AG04449 (cell line): ENCODE results near the gene CMIP.

ENCODE experiments used
- CTCF ChIA-PET: fragments of 350-600 bp; formaldehyde crosslinking; extraction: SDS; loops from one replicate; lab custom pipeline; 2021; ENCODE audit warnings: antibody characterized with exemption; lab: Yijun Ruan, JAX
- POLR2A ChIA-PET: fragments of 400-600, 350-600 bp; formaldehyde crosslinking; extraction: SDS; loops from one replicate; lab custom pipeline; 2020; ENCODE audit warnings: antibody characterized with exemption, inconsistent platforms; lab: Yijun Ruan, JAX
- DNase-seq: peaks from one replicate; pipeline ENCODE4 v3.0.0-alpha.2; 2010; ENCODE audit warnings: low read depth, low spot score
- H3K4me3 ChIP-seq: 2 replicates; pipeline ENCODE4 v1.5.1; 2011; ENCODE audit warnings: low read depth, mild to moderate bottlenecking, control low read depth, low read length
- CTCF ChIP-seq: IDR thresholded peaks from one replicate; pipeline ENCODE4 v1.5.1; 2011; ENCODE audit warnings: mild to moderate bottlenecking, moderate library complexity, low read length, control low read depth, inconsistent platforms; ENCODE audit not compliant: insufficient read depth; ENCODE audit errors: missing control alignments

The CMIP gene

GRCh38 chr16:81444448-81445121, at the start of gene CMIP:
TSS of gene CMIP (plus strand) at chr16:81444808.
- TF ChIP-seq CTCF, result no peak
- peak within 1 kb of the TSS; percentile 80 for H3K4me3 ChIP-seq
- DNase-seq, result no peak
- ChIA-PET POLR2A (no interaction called here), CTCF (interaction anchor here (1.6 kb wide), 1 partner anchor 16 kb away, joined by 6 read pairs; no protein-coding TSS in a partner anchor)

- POLR2A ChIA-PET, result no interaction called here
- no peak for TF ChIP-seq CTCF
- no peak for DNase-seq
- H3K4me3 ChIP-seq, result no peak overlapping the region
- CTCF ChIA-PET, result interaction anchor here (1.3 to 2.6 kb wide), 3 partner anchors 9 to 342 kb away, joined by 4 to 13 read pairs (median 6); no protein-coding TSS in a partner anchor
These were observed 49.5 kb upstream of the CMIP start for GRCh38 chr16:81394966-81395655.

- no peak overlapping the region for H3K4me3 ChIP-seq
- TF ChIP-seq CTCF, result no peak
- ChIA-PET CTCF (interaction anchor here (0.6 to 5.4 kb wide), 2 partner anchors 22 to 327 kb away, joined by 3 to 34 read pairs; no protein-coding TSS in a partner anchor), POLR2A (no interaction called here)
- DNase-seq, result no peak
These were observed 47.3 kb upstream of the CMIP start for GRCh38 chr16:81397058-81397878.

- ChIA-PET CTCF (interaction anchor here (5.4 kb wide), 1 partner anchor 326 kb away, joined by 34 read pairs; no protein-coding TSS in a partner anchor), POLR2A (no interaction called here)
- H3K4me3 ChIP-seq, result no peak overlapping the region
- DNase-seq, result no peak
- TF ChIP-seq CTCF, result no peak
These were observed 46.6 kb upstream of the CMIP start for GRCh38 chr16:81397879-81398520.

- H3K4me3 ChIP-seq, result no peak overlapping the region
- TF ChIP-seq CTCF, result no peak
- ChIA-PET CTCF (interaction anchor here (1.1 to 5.4 kb wide), 7 partner anchors 30 to 338 kb away, joined by 3 to 34 read pairs (median 6); no protein-coding TSS in a partner anchor), POLR2A (interaction anchor here (0.5 kb wide), 1 partner anchor 149 kb away, joined by 3 read pairs; no protein-coding TSS in a partner anchor)
- no peak for DNase-seq
These were observed 44.7 kb upstream of the CMIP start for GRCh38 chr16:81399909-81400308.
